ENCODE measurements around the gene PDLIM7. TPM values are rescaled to one million over a fixed set of nuclear protein-coding genes. Genes with fewer than 3 reads are reported as not detected.

The PDLIM7 gene
- total RNA-seq, 2 donors from 2014 or later = 44.6 to 47.5 TPM

DNA sequence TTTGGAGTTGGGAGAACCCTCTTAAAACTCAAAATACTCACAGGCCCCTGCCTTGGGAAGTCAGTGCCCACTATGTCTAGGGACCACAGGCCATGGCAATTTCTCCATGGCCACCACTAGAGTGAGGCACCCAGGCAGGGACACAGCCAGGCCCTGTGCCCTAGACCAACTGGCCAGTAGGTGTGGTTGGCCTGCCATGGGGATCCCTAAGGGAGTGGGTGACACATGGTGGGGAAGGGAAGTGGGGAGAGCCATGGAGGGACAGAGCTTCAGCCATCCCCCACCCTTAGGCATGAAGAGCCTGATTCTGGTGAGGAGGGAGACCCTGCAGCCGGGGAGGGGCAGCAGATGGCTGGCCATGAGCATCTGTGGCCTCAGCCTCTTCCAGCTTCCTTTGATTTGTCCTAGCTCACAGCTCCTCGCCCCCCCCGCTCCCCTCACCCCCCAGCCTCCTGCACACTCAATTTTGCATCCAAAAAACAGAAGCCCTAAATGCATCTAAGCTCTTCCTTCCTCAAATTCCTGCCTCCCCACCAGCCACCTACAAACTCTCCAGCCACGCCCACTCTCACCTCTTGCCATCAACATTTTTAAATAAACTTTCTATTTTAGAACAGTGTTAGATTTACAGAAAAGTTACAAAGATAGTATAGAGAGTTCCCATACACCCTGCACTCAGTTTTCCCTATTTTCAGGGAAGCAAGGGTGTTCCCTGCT is 22.4 kb downstream of the PDLIM7 start:
- H3K9me3 Mint-ChIP-seq = no peaks in the 10 kb centered on the region
- no peak overlapping the region for H3K27ac Mint-ChIP-seq
- DNase-seq (ENCODE audit: low spot score in 2 of 2) (no peak), ATAC-seq (no peak)
- H3K36me3 Mint-ChIP-seq = peaks cover 0 to 19% of the 10 kb centered on the region in 2 donors

DNA sequence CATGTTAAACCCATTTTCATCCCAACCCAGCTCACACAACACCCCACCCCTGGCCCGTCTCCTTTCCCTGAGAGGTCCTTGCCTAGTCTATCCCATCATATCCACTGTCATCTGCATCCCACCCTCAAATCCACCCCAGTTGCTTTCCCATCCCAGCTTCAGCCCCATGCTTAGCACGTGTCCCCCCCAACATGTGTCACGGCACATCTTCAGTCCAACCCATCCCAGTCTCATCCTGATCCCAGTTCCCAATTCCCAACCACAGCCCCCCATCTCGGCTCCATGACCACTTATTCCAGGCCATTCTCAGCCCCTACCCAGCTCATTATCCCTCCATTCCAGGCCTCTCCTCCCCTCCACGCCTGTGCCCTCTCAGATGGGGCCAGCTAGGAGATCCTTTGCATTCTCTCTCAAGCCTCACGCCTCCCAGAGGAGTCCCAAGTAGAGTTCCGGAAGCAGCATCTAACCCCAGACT is 23.4 kb downstream of the PDLIM7 start:
- DNase-seq (ENCODE audit: low spot score in 2 of 2) (no peak), ATAC-seq (no peak)
- Mint-ChIP-seq H3K9me3 (no peaks in the 10 kb centered on the region), H3K27ac (peak overlapping the region in 1 of 2 donors; percentile 62), H3K36me3 (peaks cover 0 to 9% of the 10 kb centered on the region in 2 donors)

DNA sequence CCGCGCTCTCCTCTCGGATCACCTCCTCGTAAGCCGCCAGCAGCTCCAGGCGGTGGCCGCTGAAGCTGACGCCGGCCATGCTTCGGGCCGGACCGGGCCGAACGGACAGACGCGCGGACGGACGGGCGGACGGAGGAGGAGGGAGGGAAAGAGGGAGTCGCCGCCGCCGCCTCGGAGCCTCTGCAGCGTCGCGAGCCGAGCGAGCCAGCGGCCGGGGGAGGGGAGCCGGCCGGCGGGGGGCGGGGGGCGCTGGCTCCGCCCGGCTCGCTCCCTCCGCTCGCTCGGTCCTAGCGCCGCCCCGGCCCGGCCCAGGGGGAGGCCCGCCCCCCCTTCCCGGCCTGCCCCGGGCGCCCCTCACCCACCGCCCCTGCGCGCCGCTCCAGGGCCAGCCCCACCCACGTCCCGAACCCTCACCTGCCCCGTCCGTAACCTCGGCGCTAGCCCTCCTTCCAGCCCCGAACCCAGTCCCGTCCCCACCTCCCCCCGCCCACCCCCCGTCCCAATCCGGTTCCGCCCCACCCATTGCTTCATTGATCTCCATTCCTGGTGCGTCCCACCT is 23.9 kb downstream of the PDLIM7 start, which contains the start of gene DBN1:
TSS of gene DBN1 (minus strand) at position 192 of the 559 bp plus-strand sequence. CDS start at position 79, 113 bp downstream.
- Mint-ChIP-seq H3K36me3 (peaks cover 0 to 4% of the 10 kb centered on the region in 2 donors), H3K27ac (peak within 1 kb of the TSS in 1 of 2 donors; percentile 62), H3K9me3 (no peaks in the 10 kb centered on the region)
- DNase-seq (ENCODE audit: low spot score in 2 of 2) (no peak), ATAC-seq (peak; percentile 11 to 57)

DNA sequence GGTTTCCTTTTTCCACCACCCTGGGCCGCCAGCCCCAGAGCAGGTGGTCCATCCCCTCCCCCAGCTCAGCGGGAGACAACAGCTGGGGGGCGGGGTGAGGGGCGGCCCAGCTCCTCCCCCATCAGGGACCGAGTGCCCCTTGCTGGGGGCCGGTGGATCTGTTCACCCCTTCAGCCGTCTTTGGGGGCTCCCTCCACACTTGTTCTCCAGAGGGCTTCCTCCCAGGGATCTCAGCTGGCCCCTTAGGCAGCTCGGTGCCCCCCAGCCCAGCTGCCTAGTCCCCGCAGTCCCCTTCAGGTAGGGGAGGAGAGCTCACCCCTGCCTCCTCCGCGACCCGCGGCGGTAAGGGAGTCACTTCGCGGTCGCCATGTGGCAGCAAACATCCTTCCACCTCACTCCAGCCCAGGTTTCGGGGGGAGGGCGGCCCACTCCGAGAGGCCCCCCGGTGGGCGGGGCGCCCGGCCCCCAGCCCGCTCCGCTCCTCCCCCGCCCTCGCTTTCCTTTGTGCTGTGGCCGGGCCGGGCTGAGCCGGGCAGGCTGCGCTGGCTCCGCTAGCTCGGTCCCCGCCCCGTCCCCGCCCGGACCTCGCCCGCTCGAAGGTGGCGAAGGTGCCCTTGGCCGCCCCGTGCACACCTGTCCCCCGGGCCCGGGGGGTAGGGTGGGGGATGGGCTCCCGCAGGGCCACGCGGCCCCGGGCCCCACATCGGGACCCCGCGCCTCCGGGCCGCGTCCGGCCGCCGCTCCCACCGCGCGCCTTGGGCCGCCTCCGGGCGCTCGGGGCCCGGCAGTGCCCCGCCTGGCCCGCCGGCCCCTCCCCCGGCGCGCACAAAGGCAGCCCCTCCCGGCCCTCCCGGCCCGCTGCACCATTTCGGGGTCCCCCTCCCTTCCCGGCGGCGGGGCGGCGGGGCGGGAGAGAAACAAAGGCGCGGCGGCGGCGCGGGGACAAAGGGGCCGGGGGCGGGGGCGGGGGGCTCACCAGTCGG is 24.7 kb downstream of the PDLIM7 start:
- Mint-ChIP-seq H3K27ac (peak overlapping the region in 1 of 2 donors; percentile 50), H3K9me3 (no peaks in the 10 kb centered on the region), H3K36me3 (no peaks in the 10 kb centered on the region)
- peak; percentile 67 to 68 for ATAC-seq
- DNase-seq (ENCODE audit: low spot score in 2 of 2) = peak in 1 of 2 donors; percentile 56

DNA sequence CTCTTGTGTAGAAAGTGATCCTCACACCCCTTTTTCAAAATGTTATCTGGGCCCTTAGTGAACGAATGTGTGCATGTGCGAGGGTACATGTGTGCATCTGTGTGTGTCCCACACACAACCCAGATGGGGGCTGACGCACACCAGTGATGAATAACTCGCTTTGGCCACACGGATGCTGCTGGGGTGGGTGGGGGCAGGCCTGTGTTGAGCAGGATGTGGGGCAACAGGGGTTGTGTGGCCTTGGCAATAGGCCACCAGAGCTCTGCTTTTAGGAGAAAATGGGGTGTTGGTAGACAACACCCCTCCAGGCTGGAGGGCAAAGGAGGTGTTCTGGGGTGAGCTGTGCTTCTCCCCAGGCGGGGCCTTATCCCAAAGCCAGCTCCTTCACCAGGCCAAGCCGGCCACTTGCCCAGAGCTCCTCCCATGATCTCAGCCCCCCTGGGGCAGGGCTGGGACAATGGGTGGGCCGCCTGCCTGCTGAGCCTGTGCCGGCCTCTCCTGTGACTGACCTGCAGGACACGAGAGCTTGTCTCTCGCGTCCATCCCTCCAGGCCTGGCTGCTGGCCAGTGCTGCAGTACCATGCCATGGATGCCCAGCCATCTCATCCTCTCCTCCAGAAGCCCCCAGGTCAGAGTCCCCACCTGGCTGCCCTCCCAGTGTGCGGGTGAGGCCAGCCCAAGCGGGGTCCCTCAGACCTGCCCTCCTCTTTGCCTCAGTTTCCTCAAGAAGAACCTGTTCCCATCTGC is 25.6 kb downstream of the PDLIM7 start:
- no peaks in the 10 kb centered on the region for H3K36me3 Mint-ChIP-seq
- no peaks in the 10 kb centered on the region for H3K9me3 Mint-ChIP-seq
- H3K27ac Mint-ChIP-seq = peak overlapping the region in 1 of 2 donors; percentile 50
- DNase-seq (ENCODE audit: low spot score in 2 of 2) (no peak), ATAC-seq (peak in 1 of 2 donors; percentile 37)

DNA sequence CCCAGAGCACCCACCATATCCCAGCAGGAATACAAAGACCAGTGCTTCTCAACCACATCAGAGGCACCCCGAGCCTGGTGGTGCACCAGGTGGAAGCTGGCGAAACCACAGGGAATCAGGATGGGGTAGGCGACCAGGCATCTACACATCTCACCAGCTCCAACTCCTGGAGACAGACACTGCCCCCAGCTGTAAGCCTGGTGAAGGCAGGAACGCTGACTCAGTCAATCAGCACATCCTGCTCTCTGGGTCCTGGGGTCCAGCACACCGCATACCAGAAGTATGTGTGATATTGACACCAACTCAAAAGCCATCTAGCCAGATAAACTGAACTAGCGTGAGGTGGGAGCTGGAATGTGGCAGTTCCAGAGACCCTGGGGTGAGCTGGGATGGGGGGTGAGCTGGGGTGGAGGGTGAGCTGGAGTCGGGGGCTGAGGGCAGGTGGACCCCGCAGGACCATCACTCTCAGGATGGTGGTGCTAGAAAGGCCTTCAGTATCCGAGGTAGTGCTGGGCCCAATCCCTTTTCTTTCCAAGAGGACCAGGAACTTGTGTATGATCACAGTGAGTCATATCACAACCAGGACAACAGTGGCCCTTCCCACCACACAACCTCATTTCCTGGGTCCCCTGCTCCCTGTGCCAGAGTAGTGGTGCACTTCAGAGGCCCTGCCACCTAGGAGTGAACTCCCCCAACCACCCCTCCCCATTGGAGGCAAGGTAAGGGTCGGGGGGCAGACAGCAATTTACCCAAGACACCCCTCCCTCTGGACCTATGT is 26.5 kb downstream of the PDLIM7 start:
- Mint-ChIP-seq H3K27ac (peak overlapping the region in 1 of 2 donors; percentile 32), H3K9me3 (no peaks in the 10 kb centered on the region), H3K36me3 (no peaks in the 10 kb centered on the region)
- no peak for DNase-seq (ENCODE audit: low spot score in 2 of 2)
- peak in 1 of 2 donors; percentile 16 for ATAC-seq

DNA sequence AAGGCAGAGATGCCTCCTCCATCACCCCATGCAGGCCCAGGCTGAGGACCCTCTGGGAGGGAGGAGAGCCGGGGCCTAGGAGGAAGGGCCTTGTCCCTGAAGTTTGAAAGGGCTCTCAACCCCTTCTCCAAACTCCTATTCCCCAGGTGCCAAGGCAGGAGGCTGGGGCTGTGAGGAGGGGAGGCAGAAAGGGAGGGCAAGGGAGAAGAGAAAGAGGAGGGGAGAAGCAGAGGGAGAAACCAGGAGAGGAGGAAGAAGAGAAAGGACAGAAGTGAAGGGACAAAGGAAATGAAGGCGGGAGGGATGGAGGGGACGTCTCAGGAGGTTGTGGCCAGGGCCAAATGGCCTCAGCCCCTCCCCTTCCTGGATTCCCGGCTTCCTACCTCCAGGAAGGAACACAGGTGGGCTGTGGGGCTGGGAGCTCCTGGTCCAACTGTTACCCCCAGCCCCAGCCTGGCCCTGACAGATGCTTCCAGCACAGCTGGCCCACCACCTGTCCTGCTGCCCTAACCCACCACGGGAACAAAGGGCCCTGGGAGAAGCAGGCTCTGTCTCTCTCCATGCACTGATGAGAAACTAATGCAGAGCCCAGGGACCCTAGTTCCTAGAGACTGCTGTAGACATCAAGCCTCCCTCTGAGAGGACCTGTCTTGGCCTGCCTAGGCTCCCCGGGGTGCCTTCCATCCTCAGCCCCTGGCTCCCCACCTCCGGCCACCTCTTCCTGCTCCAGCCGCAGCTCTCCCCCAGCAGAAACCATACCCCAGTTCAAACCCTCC is 27.5 kb downstream of the PDLIM7 start:
- Mint-ChIP-seq H3K36me3 (no peaks in the 10 kb centered on the region), H3K9me3 (no peaks in the 10 kb centered on the region), H3K27ac (peak overlapping the region; percentile 32 to 77)
- no peak for ATAC-seq
- DNase-seq (ENCODE audit: low spot score in 2 of 2) = no peak

DNA sequence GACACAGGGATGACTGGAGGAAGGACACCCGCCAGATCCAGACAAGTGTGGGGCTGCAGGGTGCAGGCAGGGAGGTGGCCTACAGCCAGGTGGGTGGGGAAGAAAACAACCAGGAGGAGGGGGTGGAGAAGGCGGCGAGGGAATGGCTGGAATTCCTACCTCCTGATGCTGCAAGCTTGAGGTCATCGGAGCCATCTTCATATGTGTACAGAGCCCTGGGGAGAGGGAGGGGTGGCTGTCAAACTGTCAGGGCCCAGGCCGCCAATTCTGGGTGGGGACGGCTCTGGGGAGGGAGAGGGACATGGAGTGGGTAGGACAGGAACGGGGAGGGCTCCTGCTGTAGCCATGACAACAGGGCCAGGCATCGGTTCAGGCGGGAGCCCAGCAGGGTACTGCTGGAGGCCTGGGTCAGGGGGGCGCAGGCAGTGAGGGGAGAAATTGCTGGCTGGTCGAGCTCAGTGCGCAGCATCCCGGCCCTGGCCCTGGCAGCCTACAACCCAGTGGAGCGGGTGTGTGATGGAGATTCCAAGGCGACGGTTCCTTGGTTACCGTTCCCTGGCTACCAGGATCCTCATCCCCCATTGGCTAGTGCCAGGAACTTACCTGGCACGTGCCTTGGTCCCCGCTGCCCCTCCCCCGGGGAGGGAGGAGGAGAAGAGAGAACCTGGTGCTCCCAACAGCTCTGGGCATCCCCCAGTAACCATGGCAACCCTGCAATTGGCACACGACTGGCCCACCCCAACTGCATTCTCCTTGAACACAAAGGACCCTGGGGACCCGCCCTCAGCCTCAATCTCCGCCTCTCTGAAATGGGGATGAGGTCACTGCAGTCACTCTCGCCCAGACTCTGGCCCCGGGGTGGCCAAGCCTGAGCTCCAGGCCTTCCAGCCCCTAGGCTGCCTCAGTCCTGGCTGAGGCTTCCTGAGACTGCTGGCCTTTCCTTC is 28.4 kb downstream of the PDLIM7 start:
- no peak for DNase-seq (ENCODE audit: low spot score in 2 of 2)
- ATAC-seq = no peak
- no peaks in the 10 kb centered on the region for H3K36me3 Mint-ChIP-seq
- H3K27ac Mint-ChIP-seq = peak overlapping the region in 1 of 2 donors; percentile 77
- H3K9me3 Mint-ChIP-seq = no peaks in the 10 kb centered on the region

DNA sequence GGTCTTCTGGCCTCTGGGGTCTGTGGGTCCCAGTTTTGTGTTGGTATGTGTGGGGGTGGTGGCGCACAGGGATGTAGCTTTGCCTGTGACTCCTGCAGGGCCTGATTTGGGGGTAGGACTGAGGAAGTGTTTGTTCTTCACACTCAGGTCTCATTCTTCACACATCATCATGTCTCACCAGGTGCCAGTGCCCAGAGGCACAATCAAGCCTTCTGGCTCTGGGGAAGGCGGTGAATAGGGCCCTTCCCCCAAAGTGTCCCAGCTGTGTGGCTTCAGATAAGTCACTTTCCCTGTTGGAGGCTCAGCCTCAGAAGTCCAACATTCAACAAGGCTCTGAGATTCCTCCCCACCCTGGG is 29.1 kb downstream of the PDLIM7 start:
- no peaks in the 10 kb centered on the region for H3K9me3 Mint-ChIP-seq
- H3K36me3 Mint-ChIP-seq = no peaks in the 10 kb centered on the region
- DNase-seq (ENCODE audit: low spot score in 2 of 2) = no peak
- no peak for ATAC-seq
- H3K27ac Mint-ChIP-seq = no peak overlapping the region

DNA sequence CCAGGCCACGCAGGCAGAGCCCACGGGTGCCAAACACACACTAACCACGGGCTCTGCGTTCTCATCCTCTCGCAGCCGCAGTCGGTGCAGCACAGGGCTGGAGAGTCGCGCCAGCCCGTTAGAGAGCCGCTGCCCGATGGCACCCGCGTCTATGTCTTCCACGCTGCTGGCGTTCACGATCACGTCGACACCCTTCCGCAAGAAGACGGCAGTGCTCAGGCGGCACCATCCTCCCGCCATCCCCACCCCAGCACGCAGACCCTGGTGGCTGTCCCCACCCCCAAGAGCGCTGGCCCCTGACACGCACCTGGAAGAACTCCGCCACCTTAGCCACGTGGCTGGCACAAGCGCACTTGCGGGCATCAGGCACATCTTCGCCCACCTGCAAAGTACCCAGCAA is 30.0 kb downstream of the PDLIM7 start:
- ATAC-seq = no peak
- DNase-seq (ENCODE audit: low spot score in 2 of 2) = no peak
- Mint-ChIP-seq H3K36me3 (no peaks in the 10 kb centered on the region), H3K27ac (no peak overlapping the region), H3K9me3 (no peaks in the 10 kb centered on the region)

DNA sequence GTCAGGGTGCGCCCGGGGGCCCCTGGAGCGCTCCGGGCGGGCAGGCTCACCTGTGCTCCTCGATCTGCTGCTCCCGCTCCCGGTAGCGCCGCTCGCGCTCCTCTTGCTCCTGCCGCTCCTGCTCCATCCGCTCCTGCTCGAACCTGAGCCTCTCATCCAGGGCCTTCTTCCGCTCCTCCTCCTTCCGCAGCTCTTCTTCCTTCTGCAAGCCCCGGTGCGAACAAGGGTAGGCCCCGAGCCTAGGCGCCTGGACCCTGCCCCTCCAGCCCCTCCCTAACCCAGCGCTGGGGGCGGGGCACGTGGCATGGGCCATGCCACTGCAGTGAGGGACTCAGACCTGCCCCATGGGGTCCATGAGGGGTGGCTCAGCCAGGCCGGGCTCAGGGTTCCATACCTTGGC is 30.5 kb downstream of the PDLIM7 start:
- ATAC-seq (no peak), DNase-seq (ENCODE audit: low spot score in 2 of 2) (no peak)
- Mint-ChIP-seq H3K36me3 (no peaks in the 10 kb centered on the region), H3K27ac (no peak overlapping the region), H3K9me3 (no peaks in the 10 kb centered on the region)

DNA sequence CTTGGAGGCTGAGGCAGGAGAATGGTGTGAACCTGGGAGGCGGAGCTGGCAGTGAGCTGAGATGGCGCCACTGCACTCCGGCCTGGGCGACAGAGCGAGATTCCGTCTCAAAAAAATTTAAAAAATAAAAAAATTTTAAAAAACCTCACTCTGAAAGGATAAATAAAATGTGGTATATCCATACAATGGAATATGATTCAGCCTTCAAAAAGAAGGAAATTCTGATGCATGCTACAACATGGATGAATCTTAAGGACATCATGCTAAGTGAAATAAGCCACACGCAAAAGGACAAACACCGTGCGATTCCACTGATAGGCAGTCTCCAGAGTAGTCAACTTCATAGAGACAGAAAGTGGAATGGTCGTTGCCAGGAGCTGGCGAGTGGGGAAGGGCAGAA is 32.4 kb downstream of the PDLIM7 start:
- ATAC-seq (no peak), DNase-seq (ENCODE audit: low spot score in 2 of 2) (no peak)
- no peaks in the 10 kb centered on the region for H3K36me3 Mint-ChIP-seq
- H3K9me3 Mint-ChIP-seq = no peaks in the 10 kb centered on the region
- no peak overlapping the region for H3K27ac Mint-ChIP-seq

DNA sequence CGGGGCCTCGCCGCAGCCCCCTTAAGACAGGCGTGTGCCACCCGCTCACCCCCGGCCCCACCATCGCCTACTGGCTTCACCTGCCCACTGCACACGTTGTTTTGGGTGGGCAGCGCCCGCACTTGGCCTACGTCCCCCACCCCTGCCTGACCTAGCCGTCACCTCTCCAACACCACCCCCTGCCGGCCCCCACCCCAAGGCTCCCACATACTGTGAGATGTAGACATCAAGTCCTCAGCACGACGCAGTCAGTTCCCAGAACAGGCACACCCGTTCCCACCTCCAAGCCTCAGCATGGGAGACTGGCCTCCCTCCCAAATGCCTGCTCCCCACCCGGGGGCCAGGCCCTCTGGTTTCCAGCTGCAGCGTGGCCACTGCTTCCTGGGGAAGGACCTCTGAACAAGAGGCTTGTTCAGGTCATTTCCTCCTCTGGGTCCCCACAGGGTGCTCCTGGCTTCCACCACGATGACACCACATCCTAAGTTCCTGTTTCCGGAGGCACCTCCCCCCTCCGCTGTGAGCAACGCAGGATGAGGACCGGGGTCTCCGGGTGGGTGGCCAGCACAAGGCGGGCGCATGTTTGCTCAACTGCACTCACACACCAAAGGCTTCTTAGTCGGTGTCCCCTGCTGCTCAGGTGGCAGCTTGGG is 35.3 kb downstream of the PDLIM7 start:
- DNase-seq (ENCODE audit: low spot score in 2 of 2) = no peak
- no peaks in the 10 kb centered on the region for H3K36me3 Mint-ChIP-seq
- peak in 1 of 2 donors; percentile 44 for ATAC-seq
- H3K27ac Mint-ChIP-seq = peak overlapping the region; percentile 45 to 48
- H3K9me3 Mint-ChIP-seq = no peaks in the 10 kb centered on the region

Data from activated naive CD4-positive, alpha-beta T cell treated with anti-CD3 and anti-CD28 coated beads, Interleukin-2, amount 50 U/mL, for 72 hours (primary cell).